OCI-LY1 (cell line): ENCODE measurements around the gene TP53AIP1.

ENCODE experiments used
- H2AFZ ChIP-seq: fragments of 200-600 bp; sonication (generic), shearing (Covaris generic); 2 replicates; pipeline ENCODE4 v1.6.0; 2014; ENCODE audit warnings: antibody characterized with exemption, mild to moderate bottlenecking, low read length
- H3F3A ChIP-seq: fragments of 200-600 bp; sonication (generic), shearing (Covaris generic); 2 replicates; pipeline ENCODE4 v1.6.0; 2014; ENCODE audit warnings: mild to moderate bottlenecking, antibody characterized with exemption, low read length, moderate library complexity; ENCODE audit not compliant: insufficient read depth
- H3K27ac ChIP-seq: fragments of 200-600 bp; sonication (generic); 2 replicates; pipeline ENCODE4 v1.5.1; 2014; ENCODE audit warnings: low read length, mixed run types, mild to moderate bottlenecking, low read depth; ENCODE audit not compliant: poor library complexity, severe bottlenecking
- H3K27me3 ChIP-seq: fragments of 200-600 bp; sonication (generic); 2 replicates; pipeline ENCODE4 v1.6.0; 2014; ENCODE audit warnings: antibody characterized with exemption, mild to moderate bottlenecking, low read length, moderate library complexity; ENCODE audit not compliant: insufficient read depth
- H3K36me3 ChIP-seq: fragments of 200-600 bp; sonication (generic); 2 replicates; pipeline ENCODE4 v1.6.1; 2014; ENCODE audit warnings: mild to moderate bottlenecking, antibody characterized with exemption, low read length, moderate library complexity, mixed read lengths; ENCODE audit not compliant: insufficient read depth
- H3K4me1 ChIP-seq: fragments of 200-600 bp; sonication (generic); 2 replicates; pipeline ENCODE4 v1.5.1; 2014; ENCODE audit warnings: mild to moderate bottlenecking, low read length, moderate library complexity; ENCODE audit not compliant: insufficient read depth, severe bottlenecking
- H3K4me2 ChIP-seq: fragments of 200-600 bp; sonication (generic), shearing (Covaris generic); 2 replicates; pipeline ENCODE4 v1.6.1; 2014; ENCODE audit warnings: low read length
- H3K4me3 ChIP-seq: fragments of 200-600 bp; sonication (generic); 2 replicates; pipeline ENCODE4 v1.5.1; 2014; ENCODE audit warnings: low read length, low read depth, mild to moderate bottlenecking, mixed read lengths; ENCODE audit not compliant: poor library complexity, severe bottlenecking
- H3K79me2 ChIP-seq: fragments of 200-600 bp; shearing (Covaris generic); 2 replicates; pipeline ENCODE4 v1.6.1; 2016; ENCODE audit warnings: mixed run types, low read length, mixed read lengths; ENCODE audit not compliant: insufficient read depth
- H3K9ac ChIP-seq: fragments of 200-600 bp; sonication (generic), shearing (Covaris generic); 2 replicates; pipeline ENCODE4 v1.6.1; 2014; ENCODE audit warnings: mild to moderate bottlenecking, low read length, mixed read lengths
- H3K9me2 ChIP-seq: fragments of 200-600 bp; sonication (generic), shearing (Covaris generic); 2 replicates; pipeline ENCODE4 v1.6.1; 2014; ENCODE audit warnings: low read depth, mild to moderate bottlenecking, low read length, mixed read lengths
- H3K9me3 ChIP-seq: fragments of 200-600 bp; shearing (Covaris generic); 2 replicates; pipeline ENCODE4 v1.6.1; 2014; ENCODE audit warnings: low read length, mixed read lengths
- H4K20me1 ChIP-seq: fragments of 200-600 bp; sonication (generic), shearing (Covaris generic); 2 replicates; pipeline ENCODE4 v1.6.0; 2016; ENCODE audit warnings: mild to moderate bottlenecking, low read length; ENCODE audit not compliant: insufficient read depth
- CTCF ChIP-seq: fragments of 200-600 bp; sonication (generic), shearing (Covaris generic); IDR thresholded peaks from 2 replicates; pipeline ENCODE4 v1.5.1; 2017; ENCODE audit warnings: mild to moderate bottlenecking, antibody characterized with exemption, low read length, moderate library complexity, mixed read lengths
- EZH2 ChIP-seq: fragments of 200-600 bp; sonication (generic), shearing (Covaris generic); IDR thresholded peaks from 2 replicates; pipeline ENCODE4 v1.8.0; 2017; ENCODE audit warnings: borderline replicate concordance, mixed run types, mild to moderate bottlenecking, antibody characterized with exemption, low read length, moderate library complexity, mixed read lengths

TP53AIP1 gene

GRCh38 chr11:128916037-128916572 lies 26.6 kb downstream of the TP53AIP1 start:
- H3K79me2 ChIP-seq: no peaks in the 10 kb centered on the region
- H3K4me1 ChIP-seq: no peaks in the 10 kb centered on the region
- TF ChIP-seq CTCF (no peak), EZH2 (no peak)
- no peaks in the 10 kb centered on the region for H3K36me3 ChIP-seq
- H3K9me3 ChIP-seq: no peaks in the 10 kb centered on the region
- H3K4me3 ChIP-seq: no peak overlapping the region
- no peaks in the 10 kb centered on the region for H3K27me3 ChIP-seq
- no peaks in the 10 kb centered on the region for H3F3A ChIP-seq
- no peak overlapping the region for H3K9ac ChIP-seq
- H3K27ac ChIP-seq: no peak overlapping the region
- no peaks in the 10 kb centered on the region for H3K9me2 ChIP-seq
- no peak overlapping the region for H2AFZ ChIP-seq
- H3K4me2 ChIP-seq: no peak overlapping the region
- no peaks in the 10 kb centered on the region for H4K20me1 ChIP-seq

- Histone ChIP-seq H3K36me3 (no peaks in the 10 kb centered on the region), H3K4me1 (no peaks in the 10 kb centered on the region), H4K20me1 (no peaks in the 10 kb centered on the region), H3K79me2 (no peaks in the 10 kb centered on the region), H3K27ac (no peak overlapping the region), H3K4me2 (no peak overlapping the region), H3K9me3 (no peaks in the 10 kb centered on the region), H3K27me3 (no peaks in the 10 kb centered on the region), H2AFZ (no peak overlapping the region), H3F3A (no peaks in the 10 kb centered on the region), H3K4me3 (no peak overlapping the region), H3K9me2 (no peaks in the 10 kb centered on the region), H3K9ac (no peak overlapping the region)
- no peak for TF ChIP-seq CTCF
- no peak for TF ChIP-seq EZH2
Measured at GRCh38 chr11:128915149-128915521, 27.5 kb downstream of the TP53AIP1 start.

- no peak overlapping the region for H3K27ac ChIP-seq
Measured at GRCh38 chr11:128914216-128915148, 28.2 kb downstream of the TP53AIP1 start.

More at GRCh38 chr11:128914216-128915148, 28.2 kb downstream of the TP53AIP1 start:
- H3K4me3 ChIP-seq: no peak overlapping the region
- no peaks in the 10 kb centered on the region for H3K36me3 ChIP-seq
- no peak overlapping the region for H3K9ac ChIP-seq
- TF ChIP-seq CTCF (no peak), EZH2 (no peak)
- H3K4me1 ChIP-seq: no peaks in the 10 kb centered on the region
- no peaks in the 10 kb centered on the region for H3F3A ChIP-seq
- no peaks in the 10 kb centered on the region for H4K20me1 ChIP-seq
- no peaks in the 10 kb centered on the region for H3K9me3 ChIP-seq
- H2AFZ ChIP-seq: no peak overlapping the region
- H3K4me2 ChIP-seq: no peak overlapping the region
- H3K79me2 ChIP-seq: no peaks in the 10 kb centered on the region
- no peaks in the 10 kb centered on the region for H3K27me3 ChIP-seq
- H3K9me2 ChIP-seq: no peaks in the 10 kb centered on the region
